GM10847 (cell line): ENCODE results near the gene TARBP2.

Experiments used
- POLR2A ChIP-seq: IDR thresholded peaks from 2 replicates; pipeline ENCODE4 v1.6.1; 2011; ENCODE audit not compliant: insufficient read length; ENCODE audit errors: extremely low read depth

TARBP2 gene

GRCh38 chr12:53514628-53515290 lies 13.7 kb downstream of the TARBP2 start:
- no peak for TF ChIP-seq POLR2A

- no peak for TF ChIP-seq POLR2A
These were observed 14.2 kb downstream of the TARBP2 start for GRCh38 chr12:53515291-53515680.

- no peak for TF ChIP-seq POLR2A
These were observed 15.8 kb downstream of the TARBP2 start for GRCh38 chr12:53516758-53517455.

DNA sequence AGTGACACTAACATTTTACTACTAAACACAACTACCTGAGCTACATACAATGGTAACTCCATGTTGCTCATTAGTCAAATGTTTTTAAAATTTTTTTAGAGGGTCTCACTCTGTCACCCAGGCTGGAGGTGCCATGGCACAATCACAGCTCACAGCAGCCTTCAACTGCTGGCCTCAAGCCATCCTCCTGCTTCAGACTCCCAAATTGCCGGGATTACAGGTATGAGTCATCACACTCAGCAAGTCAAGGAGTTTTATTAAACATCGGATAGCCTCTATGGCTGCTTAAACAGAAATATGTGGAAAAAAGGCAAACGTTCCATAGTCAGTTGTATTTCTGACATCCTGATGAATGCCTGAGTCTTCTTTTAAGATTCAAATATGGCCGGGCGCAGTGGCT lies 17.3 kb downstream of the TARBP2 start:
- no peak for TF ChIP-seq POLR2A

DNA sequence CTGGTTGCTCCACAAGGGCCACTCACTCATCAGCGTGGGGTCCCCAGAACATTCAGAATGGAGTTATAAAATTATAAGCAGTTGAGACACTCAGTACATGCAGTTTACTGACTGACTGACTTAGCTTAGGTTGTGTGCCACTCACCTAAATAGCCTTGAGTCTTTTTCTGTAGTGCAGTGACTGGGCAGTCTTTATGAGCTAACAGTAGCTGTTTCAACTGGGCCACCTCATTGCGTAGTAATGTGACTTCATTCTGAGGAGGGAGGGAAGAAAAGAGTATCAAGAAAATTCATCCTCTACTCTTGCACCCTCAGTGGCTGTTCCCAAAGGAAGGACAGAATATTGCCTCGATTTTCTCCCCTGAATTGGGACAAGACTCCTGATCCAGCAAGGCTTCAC lies 22.0 kb downstream of the TARBP2 start:
- TF ChIP-seq POLR2A, result no peak

DNA sequence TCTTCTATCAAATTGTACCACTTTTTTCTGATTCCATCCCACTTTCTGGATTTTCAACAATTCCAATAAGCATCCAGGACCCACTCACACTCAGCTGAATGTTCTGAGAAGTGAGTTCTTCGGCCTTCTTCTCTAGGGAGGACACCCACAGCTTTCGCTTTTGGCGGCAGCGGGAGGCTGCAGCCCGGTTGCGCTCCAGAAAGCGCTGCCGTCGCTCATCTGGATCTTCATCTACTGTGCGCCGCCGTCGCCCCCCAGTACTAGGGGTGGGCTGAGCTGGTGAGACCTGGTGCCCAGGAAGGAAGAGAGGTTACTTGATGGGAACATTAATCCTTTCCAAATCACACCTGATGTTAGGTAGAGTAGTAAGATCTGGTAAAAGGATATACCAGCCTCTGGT lies 23.4 kb downstream of the TARBP2 start:
- no peak for TF ChIP-seq POLR2A

- no peak for TF ChIP-seq POLR2A
These were observed 29.0 kb downstream of the TARBP2 start for GRCh38 chr12:53530061-53530460.

GRCh38 chr12:53530920-53531319 lies 29.8 kb downstream of the TARBP2 start:
- TF ChIP-seq POLR2A, result no peak

DNA sequence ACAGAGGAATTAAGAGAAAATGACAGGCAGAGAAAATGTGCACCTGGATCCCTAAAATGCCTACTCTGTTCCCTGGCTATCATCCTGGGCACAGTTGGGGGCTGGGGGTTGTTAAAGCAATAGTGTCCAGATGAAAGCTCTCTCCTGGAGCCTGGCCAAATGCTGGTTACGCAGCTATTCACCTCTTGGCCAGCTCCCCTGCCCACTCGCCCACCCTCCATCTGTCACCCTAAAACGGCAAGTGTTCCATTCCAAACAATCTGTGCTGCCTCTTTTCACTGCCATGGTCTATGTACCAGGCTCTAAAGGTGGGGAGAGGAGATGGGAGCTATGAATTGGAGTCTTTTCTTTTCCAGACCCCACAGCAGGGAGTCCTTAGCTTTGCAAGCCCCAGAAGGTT lies 30.9 kb downstream of the TARBP2 start:
- no peak for TF ChIP-seq POLR2A

GRCh38 chr12:53532524-53533445 lies 31.7 kb downstream of the TARBP2 start:
- TF ChIP-seq POLR2A, result no peak

- TF ChIP-seq POLR2A, result no peak
These were observed 32.4 kb downstream of the TARBP2 start for GRCh38 chr12:53533471-53533870.

DNA sequence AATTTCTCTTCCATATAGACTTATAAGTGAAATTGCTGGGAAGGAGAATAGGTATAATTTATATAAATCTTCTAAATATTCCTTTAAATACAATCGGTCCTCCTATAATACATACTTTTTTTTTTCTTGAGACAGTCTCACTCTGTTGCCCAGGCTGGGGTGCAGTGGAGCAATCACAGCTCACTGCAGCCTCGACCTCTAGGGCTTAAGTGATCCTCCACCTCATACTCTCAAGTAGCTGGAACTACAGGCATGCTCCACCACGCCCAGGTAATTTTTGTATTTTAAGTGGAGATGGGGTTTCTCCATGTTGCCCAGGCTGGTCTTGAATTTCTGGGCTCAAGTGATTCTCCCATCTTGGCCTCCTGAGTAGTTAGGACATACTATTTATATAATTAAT lies 35.9 kb downstream of the TARBP2 start:
- TF ChIP-seq POLR2A, result no peak

DNA sequence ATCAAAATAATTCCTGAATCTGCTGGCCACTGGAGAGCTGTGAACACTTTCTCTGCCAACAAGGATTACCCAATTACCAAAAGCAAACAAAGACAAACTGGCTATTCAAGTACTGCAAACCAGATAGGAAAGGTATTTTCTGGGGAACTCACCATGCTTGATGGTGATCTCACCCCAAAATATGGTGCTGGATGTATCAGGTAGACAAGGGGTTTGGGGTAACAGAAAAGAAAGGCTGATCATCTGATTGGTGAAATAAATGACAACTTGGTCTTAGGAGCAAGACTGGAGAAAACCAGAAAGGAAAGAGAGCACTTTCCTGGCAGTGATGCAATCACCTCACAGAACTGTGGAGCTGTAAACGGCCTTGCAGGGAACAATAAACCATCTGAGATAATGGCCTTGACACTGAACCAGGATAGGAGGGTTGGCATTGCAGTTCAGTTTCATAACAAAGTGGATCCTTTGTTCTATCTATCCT lies 37.2 kb downstream of the TARBP2 start:
- no peak for TF ChIP-seq POLR2A

- TF ChIP-seq POLR2A, result no peak
These were observed 38.4 kb downstream of the TARBP2 start for GRCh38 chr12:53539526-53539925.

DNA sequence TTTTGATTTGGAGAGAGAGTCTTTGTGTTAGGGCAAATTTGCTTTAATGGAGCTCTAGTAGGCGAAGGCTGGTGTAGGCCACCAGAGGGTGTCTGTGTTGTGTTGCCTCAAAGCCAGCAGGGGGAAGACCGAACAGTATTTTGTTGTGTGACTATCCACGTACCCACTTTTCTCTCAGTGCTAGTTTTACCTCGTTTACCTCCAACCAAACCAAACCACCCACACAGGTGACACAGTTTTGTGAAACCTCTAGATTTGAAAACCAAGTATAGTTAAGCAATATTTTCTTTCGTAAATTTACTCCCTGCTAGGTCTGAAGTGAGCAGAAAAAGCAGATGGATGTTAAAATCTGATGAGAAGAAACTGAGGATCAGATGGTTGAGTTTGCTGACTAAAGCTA lies 42.5 kb downstream of the TARBP2 start:
- no peak for TF ChIP-seq POLR2A

DNA sequence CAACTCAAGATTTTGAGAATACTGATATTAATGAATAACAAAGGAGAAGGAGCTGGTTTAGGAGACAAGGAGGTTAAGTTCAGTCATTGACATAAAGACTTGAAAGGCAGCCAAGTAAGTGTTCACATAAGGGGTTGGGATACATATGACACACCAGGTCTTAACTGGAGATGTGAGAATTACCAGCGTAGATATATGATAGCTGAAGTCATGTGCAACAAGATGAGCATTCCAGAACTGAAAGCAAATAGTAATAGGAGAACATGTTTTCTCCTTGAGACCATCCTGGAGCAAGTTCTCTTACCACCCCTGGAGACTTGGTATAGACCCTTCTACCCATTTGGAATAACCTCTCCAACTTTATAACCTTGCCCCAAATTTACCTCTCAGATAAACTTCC lies 49.5 kb downstream of the TARBP2 start:
- TF ChIP-seq POLR2A, result no peak
